ENCODE measurements around the gene CNTN5.

DNA sequence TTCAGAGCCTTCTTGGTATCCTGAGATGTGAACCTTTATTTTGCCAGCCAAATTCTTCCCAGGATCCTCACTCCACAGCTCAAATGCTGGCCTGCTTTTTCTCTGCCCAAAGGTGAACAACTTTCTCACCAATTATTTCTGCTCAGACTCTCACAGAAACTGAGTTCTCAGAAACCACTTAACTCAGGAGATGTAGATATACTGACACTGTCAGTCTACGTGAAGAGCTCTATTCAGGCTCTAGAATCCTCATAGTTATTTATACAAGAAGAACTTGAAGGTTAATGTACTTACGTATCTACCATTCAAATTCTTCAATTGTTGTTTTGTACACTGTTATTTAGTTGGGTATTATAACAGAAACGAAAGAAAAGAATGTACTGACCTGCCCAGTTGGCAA lies 666.1 kb downstream of the CNTN5 start:
- TF ChIP-seq, protein P1, sequence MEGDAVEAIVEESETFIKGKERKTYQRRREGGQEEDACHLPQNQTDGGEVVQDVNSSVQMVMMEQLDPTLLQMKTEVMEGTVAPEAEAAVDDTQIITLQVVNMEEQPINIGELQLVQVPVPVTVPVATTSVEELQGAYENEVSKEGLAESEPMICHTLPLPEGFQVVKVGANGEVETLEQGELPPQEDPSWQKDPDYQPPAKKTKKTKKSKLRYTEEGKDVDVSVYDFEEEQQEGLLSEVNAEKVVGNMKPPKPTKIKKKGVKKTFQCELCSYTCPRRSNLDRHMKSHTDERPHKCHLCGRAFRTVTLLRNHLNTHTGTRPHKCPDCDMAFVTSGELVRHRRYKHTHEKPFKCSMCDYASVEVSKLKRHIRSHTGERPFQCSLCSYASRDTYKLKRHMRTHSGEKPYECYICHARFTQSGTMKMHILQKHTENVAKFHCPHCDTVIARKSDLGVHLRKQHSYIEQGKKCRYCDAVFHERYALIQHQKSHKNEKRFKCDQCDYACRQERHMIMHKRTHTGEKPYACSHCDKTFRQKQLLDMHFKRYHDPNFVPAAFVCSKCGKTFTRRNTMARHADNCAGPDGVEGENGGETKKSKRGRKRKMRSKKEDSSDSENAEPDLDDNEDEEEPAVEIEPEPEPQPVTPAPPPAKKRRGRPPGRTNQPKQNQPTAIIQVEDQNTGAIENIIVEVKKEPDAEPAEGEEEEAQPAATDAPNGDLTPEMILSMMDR (conservative IDR thresholded peaks at IDR 0.05; ENCODE audit: low read depth, low read length): no peak
- no peak for TF ChIP-seq EZH2 (IDR thresholded peaks at IDR 0.05; ENCODE audit: low read length, unreplicated experiment)
- TF ChIP-seq EZH2phosphoT487 (IDR thresholded peaks at IDR 0.05; ENCODE audit: borderline replicate concordance, low read length): no peak
